Ovary (tissue), 9 donors: Measurements from ENCODE around the gene PLPP3. TPM values are rescaled to one million over a fixed set of nuclear protein-coding genes. Genes with fewer than 3 reads are reported as not detected.

Experiments
- DNase-seq, 5 donors: peaks; one replicate each; pipeline ENCODE4 v3.0.0-alpha.2; 2019 to 2020
- H3K27ac ChIP-seq, 2 donors: fragments of 200-600 bp; one replicate each; pipeline versions ENCODE4 v1.5.1 to v1.8.0; 2019 to 2022
- H3K27me3 ChIP-seq: fragments of 200-600 bp; one replicate; pipeline ENCODE4 v1.8.0; 2022
- H3K36me3 ChIP-seq: fragments of 200-600 bp; sonication (generic); one replicate; pipeline ENCODE4 v1.5.1; 2019
- H3K4me1 ChIP-seq: one replicate; pipeline ENCODE4 v1.8.1; 2013; ENCODE audit warnings: mild to moderate bottlenecking, moderate library complexity; ENCODE audit not compliant: insufficient read depth
- H3K4me3 ChIP-seq: fragments of 200-600 bp; sonication (generic); one replicate; pipeline ENCODE4 v1.5.1; 2017
- H3K9me3 ChIP-seq, 2 donors: fragments of 200-600 bp in 1 of 2; sonication (generic) in 1 of 2; one replicate each; pipeline versions ENCODE4 v1.5.1 to v1.8.1; 2013 to 2019; ENCODE audit warnings: mild to moderate bottlenecking in 1 of 2, moderate library complexity in 1 of 2
- EP300 ChIP-seq: sonication (generic); formaldehyde crosslinking; IDR thresholded peaks from one replicate; pipeline ENCODE4 v1.6.1; 2017; ENCODE audit warnings: antibody characterized with exemption
- POLR2A ChIP-seq: fragments of 450-650 bp; IDR thresholded peaks from one replicate; pipeline ENCODE4 v1.6.1; 2017; ENCODE audit warnings: antibody characterized with exemption, mild to moderate bottlenecking, moderate library complexity
- WGBS, 3 donors: extraction: QIAGEN DNeasy Blood & Tissue Kit in 1 of 3; methylation state at CpG; one replicate each; pipeline versions ENCODE4 v1.1.5 to v1.1.7; 2013 to 2017; 5-methylcytosine and 5-hydroxymethylcytosine counted together
- intact Hi-C, 4 donors: fragments of 100-400 bp; cut with DNase I; formaldehyde crosslinking; loops; one replicate each; pipeline versions ENCODE4 v1.11.0 to v1.15.1; 2022 to 2023
- polyA plus RNA-seq, 2 donors: library from polyadenylated mRNA; stranded (reverse); fragments of 200-250 nt in 1 of 2; fragments of 350-450 nt in 1 of 2; fragmentation: Illumina TruSeq in 1 of 2; extraction: RNeasy Lipid Tissue Mini Kit (QIAGEN cat#74804) in 1 of 2; gene quantifications; one replicate each; pipeline ENCODE4 v1.2.3, GENCODE V29; 2013 to 2014
- total RNA-seq, 7 donors: library from RNA; depleted of rRNA in 2 of 7; stranded (reverse); fragments of >200 nt in 2 of 7; fragmentation: NEBNext Ultra II Directional in 3 of 7; extraction: Animal tissue kit (Norgen Biotek cat#: 25700) in 3 of 7; gene quantifications; one replicate each; pipeline versions ENCODE4 v1.1.0 to v1.2.4, GENCODE V29; 2016 to 2023
- TF ChIP-seq, protein P1 (sequence below), 3 donors: fragments of 450-650 bp in 2 of 3; fragments of 200-600 bp in 1 of 3; IDR thresholded peaks; one replicate each; pipeline versions ENCODE4 v1.5.1 to v1.8.0; 2016 to 2022; ENCODE audit warnings: antibody characterized with exemption in 3 of 3, mild to moderate bottlenecking in 1 of 3
- donor health status: DM: no; HTN: no; CAD: no; lungs with moderate emphysema.
- donor health status: DM: no; HTN: no; CAD: no.
- donor health status: Bipolar disorder and iron deficiency.
- donor health status: DM: yes; HTN: yes; CAD: no.
- donor health status: DM: no; HTN: no; CAD: no.
- donor health status: DM: yes; HTN: yes; CAD: no.

The PLPP3 gene
- total and polyA plus RNA-seq, 9 donors = 51.4 to 188 (median 125) TPM

DNA sequence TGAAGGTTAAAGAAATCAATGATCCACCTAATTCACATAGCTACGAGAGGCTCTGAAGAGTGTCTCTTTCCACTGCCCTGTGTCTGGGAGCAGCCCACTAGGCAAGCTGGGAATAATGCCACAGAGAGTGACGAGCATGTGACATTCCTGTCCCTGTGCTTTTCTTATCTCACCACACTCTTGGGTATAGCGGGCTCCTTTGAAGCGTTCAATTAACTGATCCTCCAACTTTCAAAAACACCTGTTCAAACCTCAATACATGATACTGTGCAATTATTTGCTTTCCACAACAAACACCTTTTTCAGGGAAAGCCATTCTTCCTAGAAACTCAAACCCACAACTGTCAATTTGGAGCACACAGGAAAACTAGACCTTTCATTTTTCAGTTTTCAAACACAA is 43.4 kb downstream of the PLPP3 start:
- TF ChIP-seq, protein P1, sequence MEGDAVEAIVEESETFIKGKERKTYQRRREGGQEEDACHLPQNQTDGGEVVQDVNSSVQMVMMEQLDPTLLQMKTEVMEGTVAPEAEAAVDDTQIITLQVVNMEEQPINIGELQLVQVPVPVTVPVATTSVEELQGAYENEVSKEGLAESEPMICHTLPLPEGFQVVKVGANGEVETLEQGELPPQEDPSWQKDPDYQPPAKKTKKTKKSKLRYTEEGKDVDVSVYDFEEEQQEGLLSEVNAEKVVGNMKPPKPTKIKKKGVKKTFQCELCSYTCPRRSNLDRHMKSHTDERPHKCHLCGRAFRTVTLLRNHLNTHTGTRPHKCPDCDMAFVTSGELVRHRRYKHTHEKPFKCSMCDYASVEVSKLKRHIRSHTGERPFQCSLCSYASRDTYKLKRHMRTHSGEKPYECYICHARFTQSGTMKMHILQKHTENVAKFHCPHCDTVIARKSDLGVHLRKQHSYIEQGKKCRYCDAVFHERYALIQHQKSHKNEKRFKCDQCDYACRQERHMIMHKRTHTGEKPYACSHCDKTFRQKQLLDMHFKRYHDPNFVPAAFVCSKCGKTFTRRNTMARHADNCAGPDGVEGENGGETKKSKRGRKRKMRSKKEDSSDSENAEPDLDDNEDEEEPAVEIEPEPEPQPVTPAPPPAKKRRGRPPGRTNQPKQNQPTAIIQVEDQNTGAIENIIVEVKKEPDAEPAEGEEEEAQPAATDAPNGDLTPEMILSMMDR (IDR thresholded peaks at IDR 0.05) = no peak
- TF ChIP-seq EP300 (no peak), POLR2A (no peak)
- no peak for DNase-seq
- H3K36me3 ChIP-seq = no peaks in the 10 kb centered on the region
- H3K9me3 ChIP-seq = no peaks in the 10 kb centered on the region
- intact Hi-C loops = no loop called here
- no peak overlapping the region for H3K27ac ChIP-seq
- 95 to 96% (median 96%) methylated on average over 4 of the region's 4 CpGs for WGBS, 3 donors
- H3K4me1 ChIP-seq = peaks cover 27% of the 10 kb centered on the region
- no peaks in the 10 kb centered on the region for H3K27me3 ChIP-seq
- H3K4me3 ChIP-seq = no peak overlapping the region

DNA sequence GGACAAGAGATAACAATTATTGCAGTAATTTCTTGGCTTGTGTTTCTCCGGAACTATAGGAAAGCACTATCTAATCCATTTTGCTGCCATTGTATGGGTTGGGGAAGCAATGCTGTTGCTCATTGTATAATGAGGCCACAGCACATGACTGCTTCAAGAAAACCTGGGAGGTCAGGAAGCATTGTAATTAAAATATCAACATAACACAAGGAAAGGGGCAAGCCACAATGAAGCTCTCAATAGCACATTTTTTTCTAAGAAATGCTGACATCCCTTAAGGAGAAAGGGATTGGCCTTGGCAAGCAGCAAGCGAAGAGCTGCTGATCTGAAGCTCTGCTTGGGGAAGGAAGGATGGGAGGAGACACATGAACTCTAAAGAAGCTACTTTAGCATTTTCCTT is 44.0 kb downstream of the PLPP3 start:
- Histone ChIP-seq H3K27ac (no peak overlapping the region), H3K9me3 (no peaks in the 10 kb centered on the region), H3K4me1 (peaks cover 21% of the 10 kb centered on the region), H3K27me3 (no peaks in the 10 kb centered on the region), H3K36me3 (no peaks in the 10 kb centered on the region), H3K4me3 (no peak overlapping the region)
- TF ChIP-seq POLR2A (no peak), EP300 (no peak)
- TF ChIP-seq, protein P1 (IDR thresholded peaks at IDR 0.05) = no peak
- intact Hi-C loops = no loop called here
- 81 to 86% (median 86%) methylated on average over 2 of the region's 2 CpGs for WGBS, 3 donors
- DNase-seq = no peak

DNA sequence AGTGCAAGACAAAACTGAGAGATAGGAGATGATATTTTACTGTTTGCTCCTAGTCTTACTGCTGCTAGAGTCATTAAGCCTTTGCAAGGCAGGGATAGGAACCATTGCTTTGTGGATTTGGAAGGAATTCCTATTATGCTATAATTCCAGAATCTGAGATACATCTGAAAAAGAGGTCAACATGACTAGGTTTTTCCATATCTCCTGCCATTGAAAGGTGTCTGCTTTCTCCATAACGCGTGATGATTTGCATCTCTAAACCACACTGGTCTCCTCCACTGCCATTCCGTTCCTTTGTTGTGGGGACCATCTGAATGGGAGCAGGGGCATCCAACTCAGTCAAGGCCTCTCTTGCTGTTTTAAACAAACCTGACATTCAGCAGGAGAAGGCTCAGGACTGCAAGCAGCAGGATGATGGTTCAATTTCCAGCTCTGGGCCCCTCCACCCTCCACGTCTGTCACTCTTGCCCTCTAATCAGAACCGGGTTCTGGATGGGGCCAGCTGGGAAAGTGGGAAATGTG is 45.2 kb downstream of the PLPP3 start:
- H3K27ac ChIP-seq = no peak overlapping the region
- 91 to 94% (median 93%) methylated on average over 5 of the region's 5 CpGs for WGBS, 3 donors
- H3K36me3 ChIP-seq = no peaks in the 10 kb centered on the region
- intact Hi-C loops = no loop called here
- no peak for DNase-seq
- peaks cover 17% of the 10 kb centered on the region for H3K4me1 ChIP-seq
- TF ChIP-seq POLR2A (no peak), EP300 (no peak)
- TF ChIP-seq, protein P1 (IDR thresholded peaks at IDR 0.05) = no peak
- H3K4me3 ChIP-seq = no peak overlapping the region
- H3K9me3 ChIP-seq = no peaks in the 10 kb centered on the region
- H3K27me3 ChIP-seq = no peaks in the 10 kb centered on the region

DNA sequence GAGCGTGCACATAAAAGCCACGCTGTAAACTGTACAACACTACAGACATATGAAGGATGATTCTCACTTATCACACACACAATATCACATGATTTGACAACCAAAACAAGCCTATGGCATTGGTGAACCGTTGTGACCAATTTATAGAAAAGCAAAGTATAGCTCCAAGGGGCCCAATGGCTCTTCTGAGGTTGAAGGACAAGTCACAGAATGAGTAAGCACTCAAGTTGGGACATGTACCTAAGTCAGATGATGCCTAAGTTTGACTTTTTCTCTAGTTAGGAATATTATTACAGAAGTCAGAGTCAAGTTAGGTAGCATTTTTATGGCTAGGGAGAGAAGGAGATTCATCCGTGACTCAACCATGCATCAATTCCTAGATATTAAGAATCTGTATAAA is 45.7 kb downstream of the PLPP3 start:
- no peak overlapping the region for H3K27ac ChIP-seq
- no peak overlapping the region for H3K4me3 ChIP-seq
- 89 to 95% (median 93%) methylated on average over 4 of the region's 4 CpGs for WGBS, 3 donors
- DNase-seq = no peak
- H3K9me3 ChIP-seq = no peaks in the 10 kb centered on the region
- no peaks in the 10 kb centered on the region for H3K27me3 ChIP-seq
- H3K36me3 ChIP-seq = no peaks in the 10 kb centered on the region
- H3K4me1 ChIP-seq = peaks cover 18% of the 10 kb centered on the region
- intact Hi-C loops = no loop called here
- TF ChIP-seq POLR2A (no peak), EP300 (no peak)
- TF ChIP-seq, protein P1 (IDR thresholded peaks at IDR 0.05) = no peak
